IMR-90 (cell line): ENCODE measurements around the gene RBM15B. TPM values are rescaled to one million over a fixed set of nuclear protein-coding genes. Genes with fewer than 3 reads are reported as not detected.

Source experiments
- ATAC-seq: fragments of 200-7000 bp; cut with Tn5 transposase; 2 replicates; pipeline ENCODE4 v1.9.1; 2020; ENCODE audit warnings: low read depth, mild to moderate bottlenecking, moderate library complexity
- BruUV-seq: library from RNA; stranded (reverse); fragments of 400-500 nt; replicated peaks from 2 replicates; lab custom pipeline; 2021; lab: Mats Ljungman, UMichigan
- CTCF ChIA-PET: fragments of 300-600 bp; formaldehyde crosslinking; extraction: SDS; loops from one replicate; lab custom pipeline; 2021; ENCODE audit warnings: antibody characterized with exemption; lab: Yijun Ruan, JAX
- POLR2A ChIA-PET: fragments of 300-600 bp; sonication (Branson Sonifier 250); formaldehyde crosslinking; loops from one replicate; lab custom pipeline; 2022; ENCODE audit warnings: antibody characterized with exemption; ENCODE audit not compliant: unreplicated experiment; lab: Charles Lee
- DNase-seq: peaks from one replicate; pipeline ENCODE4 v3.0.0; 2013
- H2AFZ ChIP-seq: replicated peaks from 2 replicates; pipeline ENCODE3; 2013; ENCODE audit warnings: low read length, mild to moderate bottlenecking; ENCODE audit not compliant: poor library complexity
- H2AK5ac ChIP-seq: 2 replicates; pipeline ENCODE4 v1.6.1; 2013; ENCODE audit warnings: low read depth, low read length, inconsistent platforms
- H2AK9ac ChIP-seq: replicated peaks from 2 replicates; pipeline ENCODE3; 2013; ENCODE audit warnings: mild to moderate bottlenecking, low read depth, low read length, moderate library complexity; ENCODE audit not compliant: poor library complexity
- H2BK120ac ChIP-seq: 2 replicates; pipeline ENCODE4 v1.6.1; 2013; ENCODE audit warnings: low read depth, low read length, inconsistent platforms
- H2BK15ac ChIP-seq: 3 replicates; pipeline ENCODE4 v1.6.1; 2013; ENCODE audit warnings: low read depth, low read length, inconsistent platforms
- H2BK20ac ChIP-seq: 2 replicates; pipeline ENCODE4 v1.6.1; 2013; ENCODE audit warnings: low read depth, mild to moderate bottlenecking, inconsistent platforms, low read length, moderate library complexity
- H2BK5ac ChIP-seq: 2 replicates; pipeline ENCODE4 v1.6.1; 2013; ENCODE audit warnings: mild to moderate bottlenecking, low read depth, low read length, inconsistent platforms; ENCODE audit not compliant: poor library complexity, severe bottlenecking
- H3K14ac ChIP-seq: replicated peaks from 2 replicates; pipeline ENCODE4 v1.6.1; 2013; ENCODE audit warnings: low read depth, low read length, inconsistent platforms
- H3K18ac ChIP-seq: 2 replicates; pipeline ENCODE4 v1.6.1; 2013; ENCODE audit warnings: low read depth, low read length, control low read depth
- H3K23ac ChIP-seq: 2 replicates; pipeline ENCODE4 v1.6.1; 2013; ENCODE audit warnings: low read depth, low read length, inconsistent platforms
- H3K27ac ChIP-seq: 2 replicates; pipeline ENCODE4 v1.5.1; 2013; ENCODE audit warnings: mild to moderate bottlenecking, control low read depth, low read length; ENCODE audit not compliant: insufficient read depth
- H3K27me3 ChIP-seq: 2 replicates; pipeline ENCODE4 v1.6.1; 2013; ENCODE audit warnings: low read length; ENCODE audit not compliant: control insufficient read depth, insufficient read depth
- H3K36me3 ChIP-seq: 2 replicates; pipeline ENCODE4 v1.6.1; 2013; ENCODE audit warnings: low read length, mixed read lengths; ENCODE audit not compliant: control insufficient read depth, insufficient read depth
- H3K4ac ChIP-seq: 2 replicates; pipeline ENCODE4 v1.6.1; 2013; ENCODE audit warnings: low read depth, low read length, inconsistent platforms
- H3K4me1 ChIP-seq: 2 replicates; pipeline ENCODE4 v1.6.1; 2013; ENCODE audit warnings: low read length, mixed read lengths; ENCODE audit not compliant: control insufficient read depth, insufficient read depth
- H3K4me2 ChIP-seq: 2 replicates; pipeline ENCODE4 v1.6.1; 2013; ENCODE audit warnings: low read depth, mild to moderate bottlenecking, control low read depth, low read length, moderate library complexity
- H3K4me3 ChIP-seq: 2 replicates; pipeline ENCODE4 v1.5.1; 2013; ENCODE audit warnings: low read depth, mild to moderate bottlenecking, control low read depth, low read length, moderate library complexity; ENCODE audit not compliant: insufficient read depth
- H3K56ac ChIP-seq: 2 replicates; pipeline ENCODE4 v1.6.1; 2013; ENCODE audit warnings: low read length, inconsistent platforms; ENCODE audit not compliant: insufficient read depth; ENCODE audit errors: extremely low read depth
- H3K79me1 ChIP-seq, 2 experiments: 2 replicates each; pipeline ENCODE4 v1.6.1; 2013; ENCODE audit warnings: low read length in 2 of 2, inconsistent platforms in 1 of 2, low read depth in 1 of 2
- H3K9ac ChIP-seq: 2 replicates; pipeline ENCODE4 v1.6.1; 2013; ENCODE audit warnings: low read depth, low read length, control low read depth
- H3K9me1 ChIP-seq: 2 replicates; pipeline ENCODE4 v1.6.1; 2013; ENCODE audit warnings: low read length, inconsistent platforms; ENCODE audit not compliant: insufficient read depth
- H3K9me3 ChIP-seq: 2 replicates; pipeline ENCODE4 v1.6.1; 2013; ENCODE audit warnings: low read length; ENCODE audit not compliant: control insufficient read depth, insufficient read depth
- H4K20me1 ChIP-seq: 2 replicates; pipeline ENCODE4 v1.6.1; 2013; ENCODE audit warnings: low read length, inconsistent platforms; ENCODE audit not compliant: insufficient read depth
- H4K5ac ChIP-seq: 2 replicates; pipeline ENCODE4 v1.6.1; 2013; ENCODE audit warnings: mild to moderate bottlenecking, low read depth, low read length, control low read depth
- H4K8ac ChIP-seq, 2 experiments: 2 replicates each; pipeline ENCODE4 v1.6.1; 2013; ENCODE audit warnings: low read depth in 2 of 2, low read length in 2 of 2, control low read depth in 1 of 2, inconsistent platforms in 1 of 2
- H4K91ac ChIP-seq: 2 replicates; pipeline ENCODE4 v1.6.1; 2013; ENCODE audit warnings: low read depth, low read length, inconsistent platforms; ENCODE audit not compliant: insufficient read depth
- CHD1 ChIP-seq: IDR thresholded peaks from 2 replicates; pipeline ENCODE4 v1.6.1; 2012; ENCODE audit warnings: low read depth, low read length, improper control_type of control experiment
- CTCF ChIP-seq: conservative IDR thresholded peaks from 2 replicates; pipeline ENCODE4 v1.5.1; 2012; ENCODE audit warnings: mild to moderate bottlenecking, low read depth, low read length, improper control_type of control experiment
- ELK1 ChIP-seq: fragments of 150-350 bp; IDR thresholded peaks from 2 replicates; pipeline ENCODE4 v1.6.1; 2016; ENCODE audit warnings: low read depth, mild to moderate bottlenecking, low read length, moderate library complexity, borderline replicate concordance
- FOS ChIP-seq: fragments of 150-350 bp; IDR thresholded peaks from 2 replicates; pipeline ENCODE4 v1.6.1; 2016; ENCODE audit warnings: low read depth, low read length
- MAFK ChIP-seq: IDR thresholded peaks from 2 replicates; pipeline ENCODE4 v1.6.1; 2012; ENCODE audit warnings: low read depth, low read length, improper control_type of control experiment
- MAZ ChIP-seq: IDR thresholded peaks from 2 replicates; pipeline ENCODE4 v1.6.1; 2012; ENCODE audit warnings: low read depth, mild to moderate bottlenecking, low read length, improper control_type of control experiment, moderate library complexity, borderline replicate concordance
- NFE2L2 ChIP-seq: fragments of 150-350 bp; IDR thresholded peaks from 2 replicates; pipeline ENCODE4 v1.6.1; 2016; ENCODE audit warnings: low read depth, mild to moderate bottlenecking, low read length
- POLR2A ChIP-seq: IDR thresholded peaks from 2 replicates; pipeline ENCODE4 v1.6.1; 2012; ENCODE audit warnings: mild to moderate bottlenecking, low read depth, low read length
- RCOR1 ChIP-seq: IDR thresholded peaks from 2 replicates; pipeline ENCODE4 v1.6.1; 2012; ENCODE audit warnings: mild to moderate bottlenecking, low read length, improper control_type of control experiment; ENCODE audit not compliant: insufficient replicate concordance
- RFX5 ChIP-seq: IDR thresholded peaks from 2 replicates; pipeline ENCODE4 v1.8.0; 2012; ENCODE audit warnings: low read depth, mild to moderate bottlenecking, low read length, moderate library complexity
- SMC3 ChIP-seq: fragments of 150-350 bp; IDR thresholded peaks from 2 replicates; pipeline ENCODE4 v1.6.1; 2016; ENCODE audit warnings: low read depth, mild to moderate bottlenecking, antibody characterized with exemption, low read length, moderate library complexity
- USF2 ChIP-seq: fragments of 150-350 bp; IDR thresholded peaks from 2 replicates; pipeline ENCODE4 v1.6.1; 2017; ENCODE audit warnings: mild to moderate bottlenecking, antibody characterized with exemption, low read length, low read depth
- WGBS, 2 experiments: methylation state at CpG; one replicate each; pipeline versions ENCODE4 v1.1.5 to v1.1.7; 2013; ENCODE audit warnings: missing lambda C conversion rate in 2 of 2; ENCODE audit not compliant: insufficient read length in 1 of 2; ENCODE audit errors: extremely low coverage in 2 of 2; 5-methylcytosine and 5-hydroxymethylcytosine counted together
- dilution Hi-C: fragments of 300-500 bp; cut with HindIII; formaldehyde crosslinking; loops from one replicate; pipeline ENCODE4 v1.14.3; 2018; ENCODE audit warnings: low sequenced_read_pairs; ENCODE audit not compliant: unreplicated experiment
- in situ Hi-C: fragments of 300-500 bp; cut with MboI; formaldehyde crosslinking; loops from 3 replicates; pipeline ENCODE4 v1.14.3; 2019; ENCODE audit warnings: low sequenced_read_pairs, inconsistent platforms, mixed read lengths
- intact Hi-C: fragments of 100-400 bp; cut with micrococcal nuclease; formaldehyde crosslinking; loops from 2 replicates; pipeline ENCODE4 v1.10.0; 2022
- polyA plus RNA-seq, 3 experiments: library from polyadenylated mRNA; depleted of rRNA; stranded (reverse); fragments of >200 nt; gene quantifications; 2 replicates each; pipeline ENCODE4 v1.2.3, GENCODE V29; 2012; ENCODE audit warnings: low replicate concordance in 1 of 3
- total RNA-seq: library from RNA; depleted of rRNA; stranded (reverse); fragments of >200 nt; gene quantifications from 2 replicates; pipeline ENCODE4 v1.2.3, GENCODE V29; 2012

The RBM15B gene
- total and polyA plus RNA-seq, 2 of the 4 experiments (the other 2 are of a cell fraction), result 16.2 to 17.4 TPM

GRCh38 chr3:51393134-51393495 lies 2.0 kb downstream of the RBM15B start:
- 100% methylated on average over 8 of the region's 17 CpGs; no CpG with 5 or more reads in 1 of the 2 experiments for WGBS, 2 experiments
- Histone ChIP-seq H2BK15ac (no peak overlapping the region), H3K18ac (no peak overlapping the region), H3K4ac (no peak overlapping the region), H4K8ac (no peak overlapping the region), H3K4me1 (peaks cover 29% of the 10 kb centered on the region), H3K9me3 (no peaks in the 10 kb centered on the region), H2AFZ (no peak overlapping the region), H3K36me3 (peaks cover 59% of the 10 kb centered on the region), H3K14ac (no peak overlapping the region), H3K4me3 (no peak overlapping the region), H3K27me3 (no peaks in the 10 kb centered on the region), H4K91ac (no peak overlapping the region), H3K27ac (no peak overlapping the region), H3K9me1 (peaks cover 17% of the 10 kb centered on the region), H3K9ac (no peak overlapping the region), H3K4me2 (no peak overlapping the region; the same call in 1 of the 2 replicates), H3K79me1 (peaks cover 19 to 74% of the 10 kb centered on the region in 2 experiments), H3K23ac (no peak overlapping the region), H2BK5ac (no peak overlapping the region), H4K5ac (no peak overlapping the region), H4K20me1 (peaks cover 73% of the 10 kb centered on the region), H2BK120ac (no peak overlapping the region), H2AK9ac (no peak overlapping the region), H2AK5ac (no peak overlapping the region), H3K56ac (no peak overlapping the region), H2BK20ac (no peak overlapping the region)
- intact Hi-C loops, result no loop called here
- in situ Hi-C loops, result loop anchor here (25.0 kb wide), 2 partner anchors 544 to 1056 kb away; partner anchors contain the start of genes PARP3, RASSF1, RRP9 and TUSC2
- ATAC-seq, result no peak
- POLR2A ChIA-PET, result no interaction called here
- CTCF ChIA-PET, result interaction anchor here (0.5 to 0.7 kb wide), 3 partner anchors 368 to 730 kb away, joined by 3 to 4 read pairs (median 3); no protein-coding TSS in a partner anchor
- dilution Hi-C loops, result no loop called here
- BruUV-seq, result TSS peak; percentile 31
- no peak for TF ChIP-seq ELK1
- TF ChIP-seq POLR2A, result no peak
- no peak for TF ChIP-seq USF2
- no peak for TF ChIP-seq FOS
- no peak for TF ChIP-seq SMC3
- no peak for TF ChIP-seq MAFK
- TF ChIP-seq NFE2L2, result no peak
- no peak for TF ChIP-seq RFX5
- TF ChIP-seq RCOR1, result no peak
- no peak for TF ChIP-seq CHD1
- no peak for TF ChIP-seq CTCF
- TF ChIP-seq MAZ, result no peak
- no peak for DNase-seq
